Astrocyte of the hippocampus (primary cell): ENCODE data around the gene C13orf42.

Experiments
- DNase-seq: peaks from one replicate; pipeline ENCODE4 v3.0.0; 2011; ENCODE audit warnings: low read depth, low spot score

C13orf42 gene

DNA sequence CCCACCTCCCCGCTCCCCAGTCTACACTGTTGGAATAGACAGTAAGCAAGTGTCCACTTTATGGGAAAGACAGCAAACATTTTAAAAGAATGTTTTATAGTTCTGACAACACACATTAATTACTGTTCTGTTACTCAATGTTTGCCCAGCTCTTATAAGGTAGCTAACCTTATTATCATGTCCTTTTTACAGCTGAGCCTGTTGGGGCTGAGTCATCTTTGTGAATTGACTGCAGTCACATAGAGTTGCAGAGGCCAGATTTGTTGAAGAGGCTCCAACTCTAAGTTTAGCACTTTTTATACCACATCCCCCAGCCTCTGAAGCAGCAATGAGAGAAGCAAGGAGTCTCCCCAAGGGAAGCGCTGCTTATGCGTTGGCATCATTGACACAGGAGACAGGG is 76.2 kb downstream of the C13orf42 start:
- no peak for DNase-seq

DNA sequence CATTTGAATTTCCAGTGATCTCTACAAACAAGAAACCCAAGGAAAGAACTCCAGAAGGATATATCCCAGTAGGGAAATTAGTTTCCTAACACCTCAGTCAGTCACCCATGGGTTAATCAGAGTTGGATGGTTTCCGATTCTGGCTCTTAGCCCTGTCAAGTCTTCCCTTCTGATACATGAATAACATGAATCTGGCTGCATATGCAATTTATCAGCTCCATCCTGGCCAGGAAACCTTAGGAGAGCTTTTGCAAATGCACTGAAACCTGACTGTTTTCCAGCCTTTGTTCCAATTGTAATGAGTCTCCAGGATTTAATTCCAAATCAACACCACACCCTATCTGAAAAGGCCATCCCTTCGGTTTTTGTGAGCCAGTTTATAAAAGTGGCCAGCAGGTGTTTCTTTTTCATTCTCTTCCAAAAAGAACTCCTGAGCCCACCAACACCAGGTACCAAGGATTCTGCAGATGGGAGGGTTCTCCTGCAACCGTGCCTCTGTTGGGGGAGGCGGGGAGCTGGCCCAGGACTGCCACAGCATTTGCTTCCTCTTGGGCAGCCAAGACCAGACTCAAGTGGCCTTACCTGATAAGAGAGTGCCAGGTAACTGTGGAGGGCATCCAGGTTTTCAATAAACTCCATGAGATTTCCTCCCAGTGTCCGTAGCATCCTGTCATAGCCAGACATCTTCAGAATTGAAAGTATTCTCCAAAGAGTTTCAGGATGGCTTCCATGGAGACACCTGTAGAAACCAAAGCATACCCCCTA is 77.5 kb downstream of the C13orf42 start:
- no peak for DNase-seq

DNA sequence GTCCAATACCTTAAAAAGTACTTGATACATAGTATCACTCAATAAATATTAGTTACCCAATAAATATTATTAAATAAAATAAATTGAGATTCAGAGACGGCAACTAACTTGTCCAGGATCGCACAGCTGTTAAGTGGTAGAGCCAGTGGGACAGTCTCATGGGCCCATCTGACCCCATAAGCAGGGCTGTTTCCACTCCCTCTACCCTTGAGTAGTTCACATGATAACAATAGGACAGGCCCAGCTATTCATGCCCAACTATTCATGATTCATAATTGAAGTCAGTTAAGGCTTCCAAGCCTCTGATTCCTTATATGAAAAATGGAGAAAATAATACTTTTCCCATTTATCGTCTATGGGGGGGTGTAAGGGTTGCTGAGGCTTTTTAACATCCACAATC is 78.2 kb downstream of the C13orf42 start:
- no peak for DNase-seq
